HTR-8/SVneo (cell line): Measurements from ENCODE around the gene GABBR2.
A peak's percentile ranks its signal among the peaks of the same experiment; 100 is the strongest.

Experiments
- DNase-seq: peaks from one replicate; pipeline ENCODE4 v3.0.0; 2011; ENCODE audit warnings: low spot score, mixed read lengths; ENCODE audit not compliant: insufficient read length
- FAIRE-seq: peaks from 2 replicates; lab custom pipeline; 2011; peaks lifted over from hg19 to GRCh38; lab: Jason Lieb, UNC

The GABBR2 gene

DNA sequence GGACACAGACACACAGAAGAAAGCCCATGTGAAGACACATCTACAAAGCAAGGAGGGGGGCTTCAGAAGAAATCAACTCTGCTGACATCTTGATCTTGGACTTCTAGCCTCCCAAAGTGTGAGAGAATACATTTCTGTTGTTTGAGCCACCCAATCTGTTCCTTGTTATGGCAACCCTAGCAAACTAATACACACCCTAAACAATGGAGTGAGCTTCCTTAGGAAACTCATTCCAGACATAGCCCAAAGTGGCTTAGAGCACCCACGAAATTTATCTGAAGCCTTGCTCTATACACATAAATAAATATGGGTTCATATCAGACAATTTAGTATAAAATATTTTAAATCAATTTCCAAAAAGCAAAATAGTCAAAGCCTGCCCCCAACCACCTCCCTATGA is 445.7 kb downstream of the GABBR2 start:
- no peak for DNase-seq
- FAIRE-seq: no peak

DNA sequence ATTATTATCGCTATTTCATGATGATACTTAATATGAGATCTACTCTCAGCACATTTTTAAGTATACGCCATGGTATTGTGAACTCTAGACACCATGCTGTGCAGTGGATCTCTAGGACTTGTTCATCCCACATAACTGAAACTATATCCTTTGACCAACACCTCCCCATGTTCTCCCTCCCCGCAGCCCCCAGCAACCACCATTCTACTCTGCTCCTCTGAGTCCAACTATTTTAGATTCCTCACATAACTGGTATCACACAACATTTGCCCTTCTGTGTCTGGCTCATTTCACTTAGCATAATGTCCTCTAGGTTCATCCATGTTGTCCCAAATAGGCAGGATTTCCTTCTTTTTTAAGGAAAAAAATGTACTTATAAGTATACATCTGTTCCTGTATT is 446.7 kb downstream of the GABBR2 start:
- FAIRE-seq: no peak
- no peak for DNase-seq

DNA sequence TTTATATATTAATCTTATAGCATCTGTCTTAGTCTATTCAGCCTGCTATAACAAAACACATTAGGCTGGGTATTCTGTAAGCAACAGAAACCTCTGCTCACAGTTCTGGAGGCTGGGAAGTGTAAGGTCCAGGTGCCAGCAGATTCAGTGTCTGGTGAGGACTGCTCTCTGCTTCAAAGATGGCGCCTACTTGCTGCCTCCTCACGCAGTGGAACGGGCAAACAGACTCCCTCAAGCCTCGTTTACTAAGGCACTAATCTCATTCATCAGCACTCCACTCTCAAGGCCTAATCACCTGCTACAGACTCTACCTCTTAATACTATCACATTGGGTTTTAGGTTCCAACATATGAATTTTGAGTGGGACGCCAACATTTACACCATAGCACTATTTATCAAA is 448.1 kb downstream of the GABBR2 start:
- FAIRE-seq (no peak), DNase-seq (no peak)

DNA sequence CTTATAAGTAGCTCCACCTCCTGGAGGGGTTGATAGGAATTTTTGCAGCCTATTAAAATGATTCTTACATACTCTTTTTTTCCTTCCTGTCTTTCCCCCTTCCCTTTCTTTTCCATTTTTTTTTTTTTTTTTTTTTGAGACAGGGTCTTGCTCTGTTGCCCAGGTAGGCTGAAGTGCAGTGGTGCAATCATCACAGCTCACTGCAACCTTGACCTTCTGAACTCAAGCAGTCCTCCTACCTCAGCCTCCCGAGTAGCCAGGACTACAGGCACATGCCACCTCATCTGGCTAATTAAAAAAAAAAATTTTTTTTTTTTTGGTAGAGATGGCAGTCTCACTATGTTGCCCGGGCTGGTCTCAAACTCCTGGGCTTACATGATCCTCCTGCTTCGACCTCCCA is 448.9 kb downstream of the GABBR2 start:
- no peak for DNase-seq

DNA sequence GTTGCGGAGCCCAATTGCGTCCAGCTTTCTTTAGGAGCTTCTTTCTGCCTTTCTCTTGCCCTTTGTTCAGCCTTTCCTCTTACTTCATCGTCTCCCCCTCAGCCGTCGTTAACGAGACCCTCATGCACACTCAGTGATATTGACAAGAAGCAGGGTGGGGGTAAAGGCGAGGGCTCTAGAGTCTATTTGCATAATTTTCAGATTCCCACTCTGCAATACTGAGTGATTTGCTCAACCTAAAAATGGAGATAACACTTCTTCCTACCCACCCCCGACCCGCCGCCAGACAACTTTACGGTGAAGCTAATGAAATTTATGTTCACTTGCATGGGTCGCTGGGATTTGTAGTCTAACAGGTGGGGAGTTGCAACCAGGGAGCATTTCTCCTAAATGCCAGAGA is 452.0 kb downstream of the GABBR2 start:
- DNase-seq (no peak), FAIRE-seq (no peak)

More for the DNA sequence above, 448.9 kb downstream of the GABBR2 start:
- no peak for FAIRE-seq

DNA sequence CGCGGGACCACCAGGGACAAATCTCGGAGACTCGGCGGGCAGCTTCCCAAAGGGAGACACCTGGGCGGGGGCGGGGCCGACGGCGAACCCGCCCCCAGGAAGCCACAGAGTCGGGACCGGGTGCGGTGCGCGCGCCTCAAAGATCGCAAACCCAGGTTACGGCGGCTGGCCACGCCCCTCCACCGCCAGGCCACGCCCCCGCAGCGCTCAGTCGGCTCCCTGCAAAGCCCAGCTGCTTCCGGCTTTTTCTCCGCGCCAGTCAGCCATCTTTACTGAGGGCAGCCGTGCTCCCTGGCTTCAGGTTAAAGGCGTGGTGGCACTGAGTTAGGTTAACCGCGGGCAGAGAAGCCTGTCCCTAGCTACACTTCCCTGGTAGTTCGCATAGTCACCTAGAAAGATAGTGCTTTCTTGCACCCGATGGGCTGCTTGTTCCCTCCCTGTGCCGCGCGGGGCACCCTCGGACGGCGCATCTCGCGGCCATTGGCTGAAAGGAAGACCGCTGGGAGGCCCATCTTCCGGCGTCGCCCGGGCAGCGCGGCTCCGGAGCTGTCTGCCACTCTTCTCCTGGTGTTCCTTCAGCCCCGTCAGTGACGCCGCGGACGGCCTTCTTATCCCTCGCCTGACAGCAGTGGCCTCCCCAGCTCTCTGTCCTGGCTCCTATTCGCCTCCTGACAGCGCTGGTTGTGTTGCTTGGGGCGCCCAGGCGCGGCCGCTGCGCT is 453.0 kb downstream of the GABBR2 start, which contains the start of gene TBC1D2:
TSS of gene TBC1D2 (minus strand) at position 72 of the 719 bp plus-strand sequence. CDS start 108 bp downstream, outside the sequence.
- FAIRE-seq (no peak), DNase-seq (peak; percentile 94)

DNA sequence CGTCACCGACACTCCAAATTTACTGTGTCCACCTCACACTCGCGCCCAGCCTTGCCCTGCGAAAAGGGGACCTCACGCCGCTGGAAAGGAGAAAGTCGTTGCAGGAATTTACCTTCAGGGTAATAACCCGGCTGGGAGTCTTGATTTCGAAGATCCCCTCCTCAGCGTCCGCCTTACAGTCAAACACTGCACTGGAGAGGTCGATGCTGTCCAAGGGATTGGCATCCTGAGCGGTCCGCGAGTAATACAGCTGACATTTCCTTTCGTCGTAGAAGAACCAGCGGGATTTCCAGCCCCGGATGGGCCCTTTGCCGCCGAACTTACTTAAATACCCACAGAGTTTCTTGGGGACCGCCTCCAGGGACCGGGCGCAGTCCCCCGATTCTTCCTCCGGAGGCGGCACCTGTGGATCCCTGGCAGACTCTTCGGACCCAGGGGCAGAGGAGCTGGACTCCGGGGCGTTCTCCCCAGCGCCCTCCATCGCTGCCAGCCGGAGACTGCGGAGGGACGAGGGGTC is 453.6 kb downstream of the GABBR2 start:
- no peak for DNase-seq
- FAIRE-seq: no peak

DNA sequence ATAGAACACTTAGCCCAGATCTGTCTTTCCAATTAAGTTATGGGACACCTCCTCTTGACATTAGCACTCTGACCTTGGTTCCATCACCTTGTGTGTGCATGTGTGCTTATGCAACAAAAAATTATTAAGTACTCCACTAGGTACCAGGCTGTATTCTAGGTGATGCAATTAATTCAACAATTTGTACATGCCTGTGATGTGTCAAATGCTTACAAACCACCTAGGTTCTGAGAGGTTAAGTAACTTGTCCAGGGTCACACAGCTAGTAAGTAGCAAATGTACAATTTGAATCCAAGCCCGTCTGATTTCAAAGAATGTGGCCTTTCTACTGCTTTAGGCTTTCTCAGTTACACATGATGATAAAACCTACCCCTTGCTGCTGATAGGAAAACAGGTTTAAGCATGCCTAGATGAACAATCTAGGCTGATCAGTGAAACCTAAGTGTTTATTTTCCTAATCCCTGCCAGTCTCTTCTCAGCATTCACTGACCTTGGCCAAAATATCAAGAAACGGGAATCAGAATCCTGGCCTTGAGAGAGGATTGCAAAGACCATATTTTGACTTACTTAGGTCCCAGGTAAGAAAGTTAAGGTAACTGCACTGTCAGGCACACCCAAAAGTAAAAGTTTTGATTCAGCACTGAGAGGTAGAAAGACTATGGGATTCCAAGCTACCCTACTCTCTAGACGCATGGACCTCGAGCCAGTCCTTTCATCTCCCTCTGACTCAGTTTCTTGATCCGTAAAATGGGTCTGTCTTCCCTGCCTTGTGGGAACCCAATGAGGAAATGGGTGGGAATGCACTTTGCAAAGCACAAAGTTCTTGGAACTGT is 454.3 kb downstream of the GABBR2 start:
- FAIRE-seq (no peak), DNase-seq (no peak)

DNA sequence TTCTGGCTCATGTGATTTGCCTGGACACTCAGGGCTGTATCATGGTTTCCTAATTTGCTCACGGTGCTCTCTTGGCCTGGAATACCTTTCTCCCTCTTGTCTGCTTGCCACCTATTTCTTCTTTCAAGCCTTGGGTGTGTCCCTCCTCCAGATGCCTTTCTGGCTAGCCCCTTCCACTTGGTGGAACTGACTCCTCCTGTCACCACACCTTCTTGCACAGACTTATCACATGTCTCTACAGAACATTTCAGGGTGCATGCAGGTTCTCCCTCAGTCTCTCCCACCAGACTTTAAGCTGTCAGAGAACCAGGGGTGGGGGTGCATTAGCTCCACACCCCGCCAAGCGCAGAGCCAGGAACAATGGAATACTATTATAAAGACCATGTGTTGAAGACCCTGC is 455.2 kb downstream of the GABBR2 start:
- no peak for DNase-seq
- FAIRE-seq: no peak

DNA sequence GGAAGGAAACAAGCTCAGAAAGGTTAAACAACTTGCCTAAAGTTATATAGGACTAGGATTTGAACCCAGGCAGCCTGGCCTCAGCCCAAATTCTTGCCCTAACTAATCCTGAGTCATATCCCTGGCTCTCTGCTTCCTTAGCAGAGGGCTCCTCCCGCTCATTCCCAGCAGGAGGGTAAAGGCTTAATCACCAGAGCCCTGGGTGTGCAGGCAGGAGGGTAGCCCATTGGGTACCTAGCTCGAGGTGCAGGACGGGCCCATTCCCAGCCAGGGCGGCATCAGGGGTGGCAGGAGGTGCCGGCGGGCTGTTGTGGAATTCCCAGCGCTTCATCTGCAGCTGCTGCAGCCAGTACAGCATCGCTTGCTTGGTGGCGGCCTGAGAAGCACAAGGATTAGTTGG is 457.2 kb downstream of the GABBR2 start:
- FAIRE-seq: no peak
- DNase-seq: peak; percentile 43

DNA sequence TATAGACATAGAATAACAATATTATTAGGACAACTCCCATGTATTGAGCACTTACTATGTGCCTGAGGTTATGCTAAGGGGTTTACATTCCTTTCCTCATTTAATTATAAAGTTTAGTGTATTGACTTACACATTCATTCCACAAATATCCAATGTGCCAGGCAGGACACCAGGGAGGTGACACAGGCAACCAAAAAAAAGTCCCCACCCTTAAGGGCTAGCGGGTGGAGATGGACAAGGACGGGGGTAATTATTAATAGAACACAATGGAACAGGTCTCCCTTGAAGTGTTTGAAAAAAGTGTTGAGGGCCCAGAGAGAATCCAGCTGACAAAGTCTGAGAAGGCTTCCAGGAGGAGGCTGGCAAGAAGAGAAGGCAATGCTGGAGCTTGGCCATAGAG is 459.0 kb downstream of the GABBR2 start:
- no peak for DNase-seq
- no peak for FAIRE-seq

DNA sequence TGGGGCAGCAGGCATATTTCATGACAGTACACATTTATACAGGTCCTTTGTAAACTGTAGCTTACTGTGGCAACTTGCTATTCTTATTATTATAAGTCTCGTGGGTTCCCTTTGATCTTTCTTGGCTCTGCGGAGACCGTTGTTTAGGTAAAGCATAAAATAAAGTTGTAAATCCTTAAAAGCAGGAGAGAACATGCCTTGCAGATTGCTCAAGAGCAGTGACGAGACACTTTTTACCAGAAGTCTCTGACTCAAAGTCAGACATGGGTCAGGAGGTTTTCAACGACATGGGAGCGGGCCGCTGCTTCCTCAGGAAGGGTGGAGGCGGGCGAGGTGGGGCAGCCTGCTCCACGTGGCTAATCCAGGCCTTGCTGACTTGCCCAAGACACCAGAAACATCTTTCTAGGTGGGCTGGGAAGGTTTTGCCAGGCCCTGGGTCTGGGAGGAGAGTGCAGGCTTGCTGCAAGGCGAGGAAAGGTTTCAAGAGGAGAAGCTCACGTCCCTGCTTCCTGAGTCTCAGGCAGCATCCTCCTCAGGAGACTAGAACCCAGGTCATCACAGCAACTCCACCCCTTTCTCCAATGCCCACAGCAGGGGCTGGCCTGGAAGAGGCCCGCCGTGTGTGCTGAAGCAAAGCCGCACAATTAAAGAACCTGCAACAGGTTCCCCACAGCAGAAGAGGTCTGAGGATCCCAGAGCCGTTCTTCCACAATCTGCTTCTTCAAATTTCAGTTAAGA is 459.8 kb downstream of the GABBR2 start:
- DNase-seq: peak; percentile 37
- FAIRE-seq: no peak

DNA sequence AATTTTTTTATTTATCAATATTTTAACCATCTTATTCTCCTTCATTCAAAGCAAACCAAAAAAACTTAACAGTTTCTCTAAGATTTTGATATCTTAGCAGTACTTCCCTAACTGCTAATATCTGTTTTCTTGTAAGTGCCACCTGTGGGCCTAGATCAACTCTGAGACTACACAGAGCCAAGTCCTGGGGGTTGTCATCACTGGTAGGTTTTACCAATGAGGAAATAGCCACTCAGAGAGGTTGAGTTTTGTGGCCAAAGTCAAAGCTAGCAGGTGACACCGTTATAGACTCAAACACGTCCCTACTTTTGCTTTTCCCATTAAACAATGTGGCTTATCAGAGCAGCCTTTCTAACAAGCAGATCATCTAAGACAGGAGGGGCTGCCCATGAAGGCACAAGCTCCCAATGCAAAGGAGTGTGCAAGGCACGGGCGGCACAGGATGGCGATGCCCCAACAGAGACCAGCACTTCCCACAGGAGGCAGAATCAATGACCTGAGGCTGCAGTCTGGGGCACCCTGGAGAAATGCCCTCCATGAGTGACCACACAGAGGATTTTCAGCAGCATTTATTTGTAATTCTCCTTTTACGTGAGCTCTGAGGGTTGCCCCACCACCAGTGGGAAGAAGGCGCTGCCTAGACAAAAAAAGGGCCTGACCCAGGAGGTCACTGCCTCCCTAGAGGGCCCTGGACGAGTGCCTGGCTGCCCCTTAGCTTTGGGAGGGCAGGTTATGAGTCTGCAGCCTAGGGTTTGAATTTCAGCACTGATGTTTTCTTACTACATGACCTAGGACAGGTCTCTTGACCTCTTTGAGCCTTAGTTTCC is 460.7 kb downstream of the GABBR2 start:
- DNase-seq (no peak), FAIRE-seq (no peak)

DNA sequence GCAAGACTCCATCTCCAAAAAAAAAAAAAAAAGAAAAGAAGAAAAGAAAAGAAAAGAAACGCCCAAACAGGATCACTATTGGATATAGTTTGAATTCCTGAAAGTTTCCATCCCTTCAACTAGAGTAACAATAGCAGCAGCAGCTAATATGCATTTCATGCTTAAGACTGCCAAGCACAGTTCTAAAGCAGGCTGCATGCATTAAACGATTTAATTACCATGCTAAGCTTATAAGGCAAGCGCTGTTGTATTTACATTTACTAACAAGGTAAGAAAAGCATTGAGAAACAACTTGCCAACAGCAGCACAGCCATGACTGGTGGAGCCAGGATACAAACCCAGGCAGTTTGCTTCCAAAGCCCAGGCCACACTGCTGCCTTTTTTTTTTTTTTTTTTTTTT is 466.3 kb downstream of the GABBR2 start:
- DNase-seq (no peak), FAIRE-seq (no peak)

DNA sequence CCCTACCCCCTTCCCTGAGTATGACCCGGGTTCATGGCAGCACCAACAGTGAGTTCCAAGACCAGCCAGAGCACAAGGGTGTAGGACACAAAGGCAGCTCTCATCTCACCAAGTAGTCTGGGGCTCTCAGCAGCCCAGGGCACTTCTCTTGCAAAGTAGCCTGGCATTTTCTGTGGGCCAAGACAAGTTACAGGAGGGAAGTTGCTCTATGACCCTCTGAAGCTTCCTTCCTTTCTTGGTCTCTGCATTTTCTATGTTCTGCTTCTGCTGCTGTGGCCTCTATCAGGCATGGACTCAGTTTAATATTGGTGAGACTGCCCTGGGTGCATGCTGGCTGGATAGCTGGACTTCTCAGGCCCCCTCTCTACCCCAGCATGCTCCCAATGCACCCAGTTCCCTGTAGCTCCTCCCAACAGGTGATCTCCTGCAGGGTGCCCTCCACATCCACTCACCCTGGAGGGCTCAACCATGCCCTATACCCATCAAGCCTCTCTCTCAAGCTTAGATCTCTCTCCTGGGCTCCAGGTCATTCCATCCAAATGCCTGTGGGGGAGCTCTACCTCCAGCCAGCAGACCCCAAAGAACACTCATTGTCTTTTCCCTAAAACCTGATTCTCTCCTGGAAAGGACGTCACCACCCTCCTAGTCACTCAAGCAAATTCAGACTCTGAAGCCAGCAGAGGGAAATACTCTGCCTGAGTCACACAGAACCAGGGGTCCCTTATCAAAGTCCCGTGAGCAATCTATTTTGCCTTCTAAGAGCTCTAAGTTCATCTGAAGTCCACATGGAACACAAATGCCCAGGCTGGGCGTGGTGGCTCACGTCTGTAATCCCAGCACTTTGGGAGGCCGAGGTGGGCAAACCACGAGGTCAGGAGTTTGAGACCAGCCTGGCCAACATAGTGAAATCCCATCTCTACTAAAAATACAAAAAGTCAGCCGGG is 467.1 kb downstream of the GABBR2 start:
- FAIRE-seq (no peak), DNase-seq (no peak)

DNA sequence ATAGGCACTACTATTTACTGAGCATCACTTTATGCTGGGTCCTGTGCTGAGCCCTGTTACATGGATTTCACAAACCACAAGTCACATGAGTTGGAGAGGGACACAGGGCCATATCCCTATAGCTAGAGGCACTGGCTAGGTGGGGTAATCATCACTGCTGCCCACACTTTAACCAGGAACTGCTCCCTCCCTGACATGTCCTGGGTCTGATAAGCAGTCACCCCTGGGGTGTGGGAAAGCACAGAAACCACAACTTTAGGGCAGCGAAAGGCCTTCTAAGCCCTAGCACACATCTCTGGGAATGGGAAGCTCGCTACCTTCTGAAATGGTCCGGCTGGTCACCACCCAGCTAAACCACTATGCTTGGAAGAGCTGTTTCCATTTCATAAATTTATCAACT is 468.3 kb downstream of the GABBR2 start:
- DNase-seq: no peak

More for the DNA sequence above, 468.3 kb downstream of the GABBR2 start:
- FAIRE-seq: no peak
